OCI-M1 (cell line): ENCODE measurements around the gene ADCK2.
"Not testable (repeated sequence)": the region's sequence is repeated elsewhere in the genome, so short reads cannot be mapped to it uniquely, and the experiment has no call there.

Source experiments
- DNase-seq: peaks from one replicate; lab custom pipeline; 2025; lab: John Stamatoyannopoulos, UW

Gene ADCK2

DNA sequence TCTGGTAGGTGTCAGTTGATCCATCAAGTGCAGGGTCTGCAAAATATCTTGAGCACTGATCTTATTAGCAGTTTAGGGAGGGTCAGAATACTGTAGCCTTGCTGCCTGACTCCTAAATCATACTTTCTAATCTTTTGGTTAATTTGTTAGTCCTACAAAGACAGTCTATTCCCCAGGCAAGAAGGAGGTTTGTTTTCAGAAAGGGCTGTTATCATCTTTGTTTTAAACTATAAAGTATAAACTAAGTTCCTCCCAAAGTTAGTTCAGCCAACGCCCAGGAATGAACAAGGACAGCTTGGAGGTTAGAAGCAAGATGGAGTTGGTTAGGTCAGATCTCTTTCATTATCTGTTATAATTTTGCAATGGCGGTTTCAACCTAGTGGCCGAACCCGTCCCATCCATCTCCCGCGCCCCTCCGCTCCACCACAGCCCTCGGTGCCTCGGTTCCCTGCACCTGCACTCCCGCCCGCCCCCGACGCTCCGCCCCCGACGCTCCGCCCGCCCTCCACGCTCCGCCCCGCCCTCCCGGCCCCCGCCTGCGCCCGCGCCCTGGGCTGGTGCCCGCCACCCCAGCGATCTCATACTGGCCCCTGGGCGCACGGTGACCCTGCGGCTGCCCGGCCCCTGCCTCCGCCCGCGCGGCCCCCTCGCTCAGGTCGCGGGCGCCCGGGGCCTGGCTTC lies at the start of gene ADCK2:
TSS of gene ADCK2 (plus strand) at position 564 of the 681 bp plus-strand sequence. CDS start 386 bp downstream, outside the sequence.
- peak; percentile 47 for DNase-seq

DNA sequence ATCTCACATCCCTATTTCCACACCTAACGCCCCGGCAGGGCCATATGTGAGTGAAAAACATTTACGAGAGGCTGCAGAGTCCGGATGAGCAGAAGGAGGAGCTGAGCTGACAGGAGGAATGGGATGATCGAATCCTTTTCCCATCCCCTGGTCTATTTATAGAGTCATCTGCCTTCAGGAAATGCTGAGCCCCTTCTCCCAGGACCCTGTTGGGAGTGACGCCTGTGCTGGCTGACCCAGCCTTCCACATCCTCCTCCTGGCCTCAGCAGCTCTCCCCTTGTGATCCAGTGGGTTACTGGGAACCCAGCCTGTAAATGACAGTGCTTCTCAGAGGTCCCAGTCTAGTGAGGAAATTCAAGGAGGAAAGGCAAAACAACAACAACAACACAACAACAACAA lies 48.8 kb upstream of the ADCK2 start:
- DNase-seq: no peak

DNA sequence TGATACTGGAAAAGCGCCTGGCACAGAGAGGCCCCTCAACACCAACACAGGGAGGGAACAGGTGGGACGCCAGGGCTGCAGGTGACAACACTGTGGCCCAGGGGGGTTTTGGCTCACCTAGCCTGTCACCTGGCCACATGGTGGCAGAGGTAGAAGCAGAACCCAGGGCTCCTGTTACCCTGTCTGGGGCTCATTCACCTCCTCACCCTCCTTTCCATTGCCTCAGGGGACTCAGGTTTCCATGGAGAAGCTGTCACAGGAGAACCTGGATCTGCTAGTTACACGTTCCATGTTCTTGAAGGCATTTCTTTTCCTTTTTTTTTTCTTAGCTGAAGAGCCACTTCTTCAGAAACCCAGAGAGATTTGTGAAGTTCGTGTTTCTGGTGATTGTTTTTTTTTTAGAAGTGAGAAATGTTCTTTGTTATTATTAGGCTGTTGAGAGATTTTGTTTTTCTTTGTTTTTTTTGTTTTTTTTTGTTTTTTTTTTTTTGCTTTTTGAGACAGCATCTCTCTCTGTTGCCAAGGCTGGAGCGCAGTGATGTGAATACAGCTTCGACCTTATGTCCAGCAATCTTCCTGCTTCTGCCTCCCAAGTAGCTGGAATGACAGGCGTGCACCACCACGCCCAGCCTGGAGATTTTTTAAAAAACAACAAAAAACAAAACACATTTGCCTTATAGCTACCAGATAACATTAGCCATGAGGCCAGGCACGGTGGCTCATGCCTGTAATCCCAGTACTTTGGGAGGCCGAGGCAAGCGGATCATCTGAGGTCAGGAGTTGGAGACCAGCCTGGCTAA lies 48.2 kb upstream of the ADCK2 start:
- no peak for DNase-seq

- DNase-seq: not testable (repeated sequence)
Observed at GRCh38 chr7:140625192-140625558, 47.6 kb upstream of the ADCK2 start.

- no peak for DNase-seq
Observed at GRCh38 chr7:140625908-140626868, 46.6 kb upstream of the ADCK2 start.

GRCh38 chr7:140631021-140631420 lies 41.7 kb upstream of the ADCK2 start:
- no peak for DNase-seq

DNA sequence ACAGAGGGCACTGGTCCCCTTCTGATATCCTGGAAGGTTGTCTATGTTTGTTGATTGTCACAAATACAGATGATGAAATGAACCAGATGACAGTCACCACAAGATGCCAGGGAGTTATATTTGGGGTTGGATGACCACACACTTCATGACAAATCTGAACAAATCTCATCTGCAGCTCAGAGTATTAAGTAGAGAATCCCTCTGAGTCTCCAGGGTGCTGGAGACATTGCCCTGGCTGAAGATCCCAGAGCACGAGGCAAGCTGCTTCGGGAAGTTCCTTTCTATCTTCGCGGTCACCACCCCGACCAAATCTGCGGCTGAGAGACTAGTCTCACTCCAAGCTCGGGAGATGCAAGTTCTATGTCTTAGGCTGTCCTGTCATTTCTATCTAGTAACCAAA lies 41.1 kb upstream of the ADCK2 start:
- no peak for DNase-seq

DNA sequence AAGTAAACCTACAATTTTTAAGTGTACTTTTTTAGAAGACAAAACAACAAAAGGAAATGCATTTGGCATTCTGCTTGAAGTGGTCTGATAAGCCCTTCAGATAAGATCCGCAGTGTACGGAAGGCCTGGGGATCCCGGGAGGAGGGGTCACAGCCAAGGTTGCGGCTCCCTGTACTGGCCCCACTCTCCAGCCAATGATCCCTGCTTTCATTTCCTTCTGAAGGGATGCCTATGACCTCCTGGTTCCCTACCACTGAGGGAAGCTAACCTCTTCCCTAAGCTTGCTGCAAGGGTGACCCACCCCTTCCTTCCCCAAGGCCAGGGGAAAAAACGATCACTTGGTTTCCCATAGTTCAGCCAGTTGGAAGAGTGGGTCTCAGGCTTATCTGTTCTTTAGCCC lies 37.4 kb upstream of the ADCK2 start:
- DNase-seq: no peak

- no peak for DNase-seq
Observed at GRCh38 chr7:140635816-140636215, 36.9 kb upstream of the ADCK2 start.

DNA sequence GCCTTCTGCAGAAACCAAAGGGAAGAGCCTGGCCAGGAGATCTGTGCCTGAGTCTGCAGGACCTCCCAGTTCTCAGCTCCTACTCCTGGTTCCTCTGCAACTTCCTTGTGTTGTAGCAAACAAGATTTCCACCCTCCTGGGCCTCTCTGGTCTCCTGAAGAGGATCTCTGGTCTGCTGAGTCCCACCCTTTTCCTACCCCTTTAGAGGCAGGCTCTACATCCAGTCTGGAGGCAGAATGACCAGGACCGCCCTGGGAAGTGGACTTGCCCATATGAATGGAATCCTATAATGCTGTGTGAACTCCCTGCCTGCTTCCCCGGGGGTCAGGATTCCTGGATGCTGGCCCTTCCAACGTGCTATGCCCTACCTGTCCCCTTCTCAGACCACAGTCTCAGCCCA lies 35.3 kb upstream of the ADCK2 start:
- no peak for DNase-seq

GRCh38 chr7:140638173-140638791 lies 34.5 kb upstream of the ADCK2 start:
- no peak for DNase-seq

DNA sequence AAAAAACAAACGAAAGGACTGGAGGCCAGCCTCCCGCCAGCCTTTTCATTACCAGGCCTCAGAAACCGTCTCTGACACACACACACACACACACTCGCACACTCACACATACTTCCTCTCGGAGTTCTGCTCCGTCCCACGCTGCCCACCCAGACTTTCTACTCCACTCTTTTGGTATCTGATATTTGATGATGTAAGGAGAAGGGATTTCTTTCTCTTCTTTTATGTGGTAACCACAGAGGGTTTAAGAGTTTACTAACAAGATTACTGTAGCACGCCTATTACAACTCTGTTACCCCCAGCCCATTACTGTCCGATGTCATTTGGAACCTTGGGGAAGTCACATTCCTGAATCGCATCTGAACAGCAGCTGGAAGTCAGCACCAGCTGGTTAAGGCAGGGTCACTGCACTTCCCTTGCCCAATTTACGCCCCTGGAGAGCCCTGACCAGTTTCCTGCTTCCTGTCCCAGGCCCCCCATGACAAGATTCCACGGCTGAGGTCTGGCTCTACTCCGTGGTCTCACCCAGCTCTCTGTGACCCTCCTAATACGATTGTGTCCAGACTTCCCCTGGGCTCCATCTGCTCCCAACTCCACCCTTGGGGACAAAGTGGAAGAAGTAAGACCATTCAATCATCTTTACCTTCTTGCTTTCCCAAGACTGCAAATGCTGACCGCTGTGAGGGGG lies 33.2 kb upstream of the ADCK2 start:
- DNase-seq: no peak

DNA sequence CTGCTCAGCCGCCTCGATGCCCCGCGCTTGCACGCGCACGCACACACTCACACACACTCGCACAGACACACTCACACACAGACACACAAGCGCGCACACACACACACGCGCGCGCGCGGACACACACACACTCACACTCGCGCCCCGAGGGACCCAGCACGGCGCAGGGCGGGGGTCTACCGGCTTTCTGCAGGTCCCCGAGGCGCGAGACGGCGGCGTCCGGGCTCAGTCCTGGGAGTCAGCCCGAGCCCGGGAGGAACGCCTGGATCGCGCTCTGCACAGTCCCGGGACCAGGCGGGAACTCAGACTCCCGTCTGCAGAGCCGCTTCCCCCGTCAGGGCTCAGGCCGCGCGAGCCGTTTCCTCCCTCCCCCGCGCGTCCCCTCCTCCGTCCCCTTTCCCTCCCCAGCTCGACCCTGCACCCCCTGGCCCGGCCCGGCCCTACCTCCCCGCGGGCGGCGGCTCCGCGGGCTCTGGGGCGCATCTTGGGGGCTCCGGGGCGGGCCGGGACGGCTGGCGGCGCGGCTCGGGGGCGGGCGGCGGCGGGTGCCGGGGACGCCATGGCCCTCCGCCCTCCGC lies 32.6 kb upstream of the ADCK2 start:
- no peak for DNase-seq

DNA sequence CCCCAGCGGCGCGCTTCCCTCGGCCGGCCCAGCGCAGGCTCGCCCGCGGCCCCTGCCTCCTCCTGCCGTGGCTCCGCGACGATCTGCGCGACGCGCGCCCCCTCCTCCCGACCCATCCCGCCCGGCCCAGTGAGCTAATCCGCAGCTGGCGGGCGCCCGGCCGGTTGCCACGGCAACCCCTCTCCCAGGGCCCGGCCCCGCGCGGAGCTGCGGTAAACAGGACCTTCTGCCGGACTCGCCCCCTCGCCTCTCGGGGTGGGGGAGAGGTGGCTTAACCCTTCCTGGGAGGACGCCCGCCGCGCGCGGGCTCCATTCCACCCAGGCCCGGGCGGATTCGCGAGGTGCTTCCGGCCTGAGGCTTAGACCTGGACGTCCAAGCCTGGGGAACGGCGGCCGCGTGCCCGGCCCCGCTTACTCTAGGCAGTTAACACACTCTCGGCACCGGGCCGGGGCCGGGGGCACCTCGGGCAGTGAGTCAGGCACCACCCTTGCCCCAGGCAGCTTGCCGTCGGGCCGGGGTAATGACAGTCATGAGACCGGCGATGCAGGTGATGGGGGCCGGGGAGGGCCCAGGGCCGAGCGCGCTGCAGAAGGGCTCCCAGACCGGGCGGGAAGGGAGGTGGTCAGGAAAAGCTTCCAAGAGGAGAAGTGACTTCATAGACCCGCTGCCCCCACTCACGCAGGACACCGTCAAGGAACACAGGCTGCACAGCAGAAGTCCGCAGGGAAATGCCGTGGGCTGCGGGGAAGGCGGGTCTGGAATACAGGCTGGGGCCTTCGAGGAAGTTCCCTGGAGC lies 31.8 kb upstream of the ADCK2 start, which contains the start of gene DENND2A:
TSS of gene DENND2A (minus strand) at position 87 of the 797 bp plus-strand sequence. CDS start 38,416 bp downstream, outside the sequence.
- no peak for DNase-seq

- no peak for DNase-seq
Observed at GRCh38 chr7:140641524-140642195, 31.1 kb upstream of the ADCK2 start.

DNA sequence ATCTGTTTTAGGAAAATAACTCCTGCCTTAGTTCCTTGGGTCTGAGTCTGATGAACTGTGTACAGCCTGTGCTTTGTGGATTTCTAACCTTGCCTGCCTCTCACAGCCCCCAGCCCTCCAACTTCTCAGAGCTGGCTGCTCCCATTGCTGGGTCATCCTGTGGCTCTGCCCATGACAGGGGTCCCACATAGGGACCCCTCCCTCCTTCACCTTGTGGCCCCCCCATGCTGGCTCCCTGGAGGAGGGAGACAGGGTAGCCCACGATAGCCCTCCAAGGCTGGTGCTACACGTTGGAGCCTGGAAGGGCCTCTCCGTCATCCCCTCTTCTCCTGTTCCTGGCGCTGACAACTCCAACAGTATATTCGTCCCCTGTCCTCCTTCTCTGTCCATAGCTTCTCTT lies 29.3 kb upstream of the ADCK2 start:
- DNase-seq: no peak

- not testable (repeated sequence) for DNase-seq
Observed at GRCh38 chr7:140644761-140645160, 28.0 kb upstream of the ADCK2 start.

DNA sequence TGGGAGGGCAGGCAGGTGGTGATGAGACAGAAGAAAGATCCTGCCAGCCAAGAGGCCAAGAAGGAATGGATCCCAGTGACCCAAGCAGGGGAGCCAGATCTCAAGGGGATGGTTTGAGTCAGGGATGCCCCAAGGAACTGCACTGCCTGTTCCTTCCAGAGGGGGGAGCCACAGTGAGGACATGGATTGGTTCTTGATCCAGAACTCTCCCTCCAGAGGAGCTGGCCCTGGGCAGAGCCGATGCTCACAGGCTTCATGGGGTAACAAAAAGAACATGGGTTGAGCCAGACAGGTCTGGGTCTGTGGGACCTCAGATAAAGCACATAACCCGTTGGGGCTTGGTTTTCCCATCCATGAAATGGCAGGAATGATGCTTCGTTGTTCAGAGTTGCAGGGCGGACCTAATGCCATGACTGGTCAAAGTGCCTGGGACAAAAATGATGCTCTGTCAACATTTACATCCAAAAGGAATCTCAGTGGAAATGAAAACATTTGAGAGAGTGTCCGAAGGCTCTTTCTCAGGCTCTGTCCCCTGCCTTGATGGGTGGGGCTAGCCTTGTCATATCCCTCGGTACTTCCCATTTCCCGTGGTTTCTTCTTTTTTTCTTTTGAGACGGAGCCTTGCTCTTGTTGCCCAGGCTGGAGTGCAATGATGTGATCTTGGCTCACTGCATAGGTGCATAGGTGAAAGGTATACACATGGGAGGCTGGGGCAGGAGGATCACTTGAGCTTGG lies 27.4 kb upstream of the ADCK2 start:
- DNase-seq: peak; percentile 13
